CD4-positive, alpha-beta T cell treated with Interleukin-4 for 1 hour (primary cell): Measurements from ENCODE around the gene ZNF483.
"Not testable (repeated sequence)": the region's sequence is repeated elsewhere in the genome, so short reads cannot be mapped to it uniquely, and the experiment has no call there.

ENCODE experiments used
- DNase-seq, 2 donors: peaks; one replicate each; pipeline ENCODE4 v3.0.0-alpha.2; 2020 to 2022

The ZNF483 gene

DNA sequence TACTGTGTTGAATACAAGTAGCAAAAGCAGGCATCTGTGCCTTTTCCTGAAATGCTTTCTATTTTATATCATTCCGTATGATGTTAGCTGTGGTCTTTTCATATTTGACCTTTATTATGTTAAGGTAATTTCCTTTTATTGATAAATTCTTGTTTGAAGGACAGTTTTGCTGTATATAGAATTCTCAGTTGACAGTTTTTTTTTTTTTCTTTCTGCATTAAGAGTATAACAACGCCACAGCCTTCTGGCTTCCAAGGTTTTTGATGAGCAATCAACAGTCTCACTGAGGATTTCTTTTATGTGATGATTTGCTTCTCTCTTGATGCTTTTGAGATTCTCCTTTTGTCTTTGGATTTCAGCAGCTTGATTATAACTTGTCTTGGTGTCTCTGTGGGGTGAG lies 23.6 kb downstream of the ZNF483 start:
- no peak for DNase-seq

DNA sequence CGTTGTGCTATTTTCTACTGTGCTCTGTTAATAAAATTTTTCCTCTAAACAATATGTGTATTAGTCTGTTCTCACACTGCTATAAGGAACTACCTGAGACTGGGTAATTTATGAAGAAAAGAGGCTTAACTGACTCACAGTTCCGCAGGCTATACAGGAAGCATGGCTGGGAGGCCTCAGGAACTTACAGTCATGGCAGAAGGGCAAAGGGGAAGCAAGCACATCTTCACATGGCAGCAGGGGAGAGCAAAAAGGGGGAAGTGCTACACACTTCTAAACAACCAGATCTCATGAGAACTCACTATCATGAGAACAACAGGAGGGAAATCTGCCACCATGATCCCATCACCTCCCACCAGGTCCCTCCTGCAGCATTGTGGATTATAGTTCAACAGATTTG lies 30.4 kb downstream of the ZNF483 start:
- DNase-seq = not testable (repeated sequence)

DNA sequence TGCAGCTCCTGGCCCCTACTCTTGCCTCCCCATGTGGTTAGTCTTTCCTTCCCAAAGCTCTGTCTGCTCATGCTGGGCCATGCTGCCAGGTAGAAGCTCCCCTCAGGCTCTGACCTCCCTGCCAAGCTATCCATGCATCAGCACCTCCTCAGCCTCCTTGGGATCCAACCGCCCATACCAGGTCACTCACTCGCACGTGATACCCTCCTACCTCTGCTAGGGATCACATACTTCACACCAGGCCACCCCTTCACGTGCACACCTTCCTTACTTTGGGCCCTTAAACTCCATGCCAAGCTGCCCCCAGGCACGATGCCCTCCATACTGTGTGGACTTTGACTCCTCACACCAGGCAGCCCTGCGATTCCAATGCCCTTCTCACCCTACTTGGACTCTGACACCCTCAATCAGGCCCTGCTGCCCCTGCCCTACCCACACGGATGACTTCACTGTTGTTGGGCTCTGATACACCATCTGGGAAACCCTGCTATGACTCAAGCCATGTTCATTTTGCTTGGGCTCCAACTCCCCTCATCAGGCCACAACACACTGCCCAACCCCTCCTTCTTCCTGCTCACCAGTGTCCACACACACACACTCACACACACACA lies 34.1 kb downstream of the ZNF483 start:
- DNase-seq = no peak

DNA sequence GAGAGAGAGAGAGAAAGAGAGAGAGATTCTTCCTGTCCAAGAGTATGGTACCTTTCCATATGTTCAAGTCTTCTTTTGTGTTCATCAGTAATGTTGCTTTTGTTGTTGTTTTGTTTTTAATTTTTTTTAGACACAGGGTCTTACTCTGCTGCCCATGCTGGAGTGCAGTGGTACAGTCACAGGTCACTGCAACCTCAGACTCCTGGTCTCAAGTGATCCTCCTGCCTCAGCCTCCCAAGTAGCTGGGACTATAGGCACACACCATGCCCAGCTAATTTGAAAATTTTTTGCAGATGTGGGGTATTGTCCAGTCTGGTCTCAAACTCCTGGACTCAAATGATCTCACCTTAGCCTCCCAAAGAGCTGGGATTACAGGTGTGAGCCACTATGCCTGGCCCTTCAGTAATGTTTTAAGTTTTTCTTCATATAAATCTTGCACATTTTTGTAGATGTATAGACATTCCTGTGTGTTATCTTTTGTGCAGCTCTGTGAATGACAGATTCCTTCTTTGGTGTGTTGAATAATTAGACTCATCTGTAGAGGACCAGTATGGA lies 36.3 kb downstream of the ZNF483 start:
- DNase-seq = no peak

DNA sequence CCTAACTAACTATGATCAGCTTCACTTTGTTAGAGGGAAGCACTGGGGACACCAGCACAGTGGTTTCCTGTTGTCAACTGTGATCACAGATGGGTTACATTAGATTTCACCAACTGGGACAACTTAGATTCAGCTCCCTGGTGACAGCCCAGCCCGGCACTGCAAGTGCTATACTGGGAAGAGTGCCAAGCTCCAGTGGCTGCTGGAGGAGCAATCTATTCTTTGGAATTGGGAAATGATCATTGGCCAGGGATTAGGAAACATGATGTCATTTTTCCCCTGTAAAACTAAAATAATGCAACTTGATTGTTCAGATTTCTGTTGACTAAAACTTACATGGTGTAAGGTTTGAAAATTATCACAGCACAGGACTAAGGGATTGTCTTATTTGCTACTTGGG lies 41.3 kb downstream of the ZNF483 start:
- DNase-seq = no peak

DNA sequence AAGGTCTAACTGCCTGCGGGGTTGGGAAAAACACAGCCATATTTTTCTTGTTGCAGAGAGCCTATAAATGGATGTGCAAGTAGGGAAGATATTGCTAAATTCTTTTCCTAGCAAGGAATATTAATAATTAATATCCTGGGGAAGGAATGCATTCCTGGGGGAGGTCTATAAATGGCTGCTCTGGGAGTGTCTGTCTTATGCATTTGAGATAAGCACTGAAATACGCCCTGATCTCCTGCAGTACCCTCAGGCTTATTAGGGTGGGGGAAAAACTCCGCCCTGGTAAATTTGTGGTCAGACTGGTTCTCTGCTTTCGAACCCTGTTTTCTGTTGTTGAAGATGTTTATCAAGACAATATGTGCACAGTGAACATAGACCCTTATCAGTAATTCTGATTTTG lies 43.1 kb downstream of the ZNF483 start:
- DNase-seq = not testable (repeated sequence)

DNA sequence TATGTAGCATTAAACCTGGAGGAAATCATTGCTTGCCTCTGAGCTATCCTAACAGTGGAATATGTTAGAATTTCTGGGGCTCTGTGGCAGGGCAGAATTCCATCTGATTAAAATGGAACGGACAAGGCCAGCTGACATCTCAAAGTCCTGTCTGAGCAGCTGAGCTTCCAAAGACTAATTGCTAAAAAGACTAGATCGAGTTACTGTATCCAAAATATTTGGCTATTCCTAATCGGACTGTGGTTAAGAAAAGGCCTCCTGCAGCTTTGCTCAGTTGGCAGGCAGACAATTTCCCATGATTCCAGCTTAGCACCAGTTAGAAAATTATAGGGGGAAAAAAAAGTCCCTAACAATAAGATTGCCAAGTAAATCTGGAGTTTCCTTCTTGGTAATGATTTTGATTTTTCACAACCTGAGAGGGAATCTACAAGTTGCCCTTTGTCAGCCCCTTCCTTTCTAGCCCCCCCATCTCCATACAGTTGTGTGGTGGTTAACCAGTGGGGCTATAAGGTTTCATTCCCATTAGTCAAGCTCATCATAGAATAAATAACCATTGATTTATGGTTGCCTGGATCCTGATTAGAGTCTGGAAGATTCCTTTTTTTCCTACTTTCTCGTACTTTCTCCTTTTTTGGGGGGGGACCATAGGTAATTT lies 48.1 kb downstream of the ZNF483 start:
- DNase-seq = no peak

DNA sequence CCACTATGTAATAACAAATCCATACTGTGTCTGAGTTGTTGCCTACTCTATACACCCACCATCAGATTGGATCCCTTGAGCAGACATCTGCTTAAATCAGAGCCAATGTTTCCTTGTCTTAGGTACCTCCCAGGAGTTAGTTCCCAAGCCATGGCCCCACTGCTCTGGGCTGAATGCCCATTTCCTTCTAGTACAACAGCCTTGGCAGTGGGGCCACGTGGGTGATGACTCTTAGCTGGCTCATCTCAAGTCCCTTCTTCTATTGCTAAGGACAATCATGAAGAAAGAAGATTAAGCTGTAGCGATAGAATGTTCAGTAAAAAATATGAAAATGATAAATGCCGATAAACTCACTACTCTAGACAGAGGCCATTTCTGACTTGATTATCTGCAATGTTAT lies 57.9 kb downstream of the ZNF483 start:
- no peak for DNase-seq

DNA sequence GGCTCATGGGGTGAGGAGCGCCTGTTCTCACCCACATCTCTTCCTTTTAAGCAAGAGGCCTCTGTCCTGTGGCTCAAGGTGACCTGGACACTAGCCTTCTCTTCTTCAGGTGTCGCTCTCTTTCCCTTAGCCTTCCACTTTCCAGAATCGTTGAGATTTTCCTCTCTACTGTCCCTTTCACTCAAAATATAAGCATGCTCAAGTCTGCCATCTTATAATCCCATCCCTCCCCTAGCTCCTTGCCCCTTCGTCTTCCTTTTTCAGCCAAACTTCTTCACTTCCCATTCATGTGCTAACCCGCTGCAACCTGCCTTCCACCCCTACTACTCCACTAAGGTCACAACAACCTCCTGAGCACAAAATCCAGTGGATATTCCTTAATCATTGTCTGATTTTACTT lies 61.4 kb downstream of the ZNF483 start:
- DNase-seq = no peak

DNA sequence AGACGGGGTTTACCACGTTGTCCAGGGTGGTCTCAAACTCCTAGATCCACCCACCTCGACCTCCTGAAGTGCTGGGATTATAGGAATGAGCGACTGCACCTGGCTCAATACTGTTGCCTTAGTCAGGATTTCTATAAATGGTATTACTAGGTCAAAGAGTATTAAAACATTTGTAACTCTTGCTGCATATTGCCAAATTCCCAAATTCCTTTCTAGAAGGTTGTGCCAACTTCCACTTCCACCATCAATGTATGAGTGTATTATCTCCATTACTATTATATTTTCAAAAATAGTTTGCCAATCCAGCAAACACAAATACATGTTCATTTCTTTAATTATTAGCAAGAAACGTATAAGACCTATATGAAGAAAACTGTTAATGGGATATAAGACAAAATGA lies 63.9 kb downstream of the ZNF483 start:
- DNase-seq = no peak

DNA sequence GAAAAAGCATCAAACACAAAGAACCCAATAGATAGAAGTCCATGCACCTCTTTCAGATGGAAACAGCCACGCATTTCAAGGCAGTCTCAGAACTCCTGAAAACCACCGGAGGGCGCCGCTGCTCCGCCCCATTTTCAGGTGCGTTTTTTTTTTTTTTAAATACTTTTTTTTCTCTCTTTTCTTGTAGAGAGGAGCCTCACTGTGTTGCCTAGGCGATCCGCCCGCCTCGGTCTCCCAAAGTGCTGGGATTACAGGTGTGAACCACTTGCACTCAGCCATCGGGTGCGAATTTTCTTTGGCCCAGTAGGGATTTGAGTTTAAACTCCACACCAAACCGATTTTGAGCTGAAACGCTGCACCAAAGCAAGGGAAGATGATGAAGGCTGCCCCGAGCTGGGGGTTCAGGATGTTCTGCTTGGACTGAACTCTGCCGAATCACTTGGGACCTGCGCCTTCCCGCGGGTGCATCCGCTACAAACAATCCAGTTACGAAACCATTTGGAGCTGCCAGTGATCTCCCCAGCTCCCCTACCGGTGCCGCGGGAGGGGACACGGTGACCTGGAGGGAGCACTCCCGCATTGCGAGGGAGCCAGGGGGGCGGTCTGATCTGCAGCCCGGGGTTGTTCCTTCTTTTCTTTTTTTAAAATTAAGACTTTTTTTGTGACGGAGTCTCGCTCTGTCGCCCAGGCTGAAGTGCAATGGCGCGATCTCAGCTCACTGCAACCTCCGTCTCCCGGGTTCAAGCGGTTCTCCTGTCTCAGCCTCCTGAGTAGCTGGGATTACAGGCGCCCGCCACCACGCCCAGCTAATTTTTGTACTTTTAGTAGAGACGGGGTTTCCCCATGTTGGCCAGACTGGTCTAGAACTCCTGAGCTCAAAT lies 73.1 kb downstream of the ZNF483 start:
- DNase-seq = peak; percentile 60 to 69

DNA sequence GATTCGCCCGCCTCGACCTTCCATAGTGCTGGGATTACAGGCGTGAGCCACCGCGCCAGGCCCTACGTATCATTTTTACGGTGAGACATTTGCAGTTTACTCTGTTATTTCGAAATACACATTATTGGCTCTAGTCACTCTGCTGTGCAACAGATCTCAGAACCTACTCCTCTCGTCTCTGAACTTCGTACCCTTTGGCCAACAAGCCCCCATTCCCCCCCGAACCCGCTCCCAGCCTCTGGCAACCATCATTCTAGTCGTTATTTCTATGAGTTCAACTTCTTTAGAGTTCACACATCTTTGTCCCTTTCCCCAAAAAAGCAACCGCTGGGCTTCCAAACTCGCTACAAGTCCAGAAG lies 73.7 kb downstream of the ZNF483 start:
- peak in 1 of 2 donors; percentile 2 for DNase-seq

DNA sequence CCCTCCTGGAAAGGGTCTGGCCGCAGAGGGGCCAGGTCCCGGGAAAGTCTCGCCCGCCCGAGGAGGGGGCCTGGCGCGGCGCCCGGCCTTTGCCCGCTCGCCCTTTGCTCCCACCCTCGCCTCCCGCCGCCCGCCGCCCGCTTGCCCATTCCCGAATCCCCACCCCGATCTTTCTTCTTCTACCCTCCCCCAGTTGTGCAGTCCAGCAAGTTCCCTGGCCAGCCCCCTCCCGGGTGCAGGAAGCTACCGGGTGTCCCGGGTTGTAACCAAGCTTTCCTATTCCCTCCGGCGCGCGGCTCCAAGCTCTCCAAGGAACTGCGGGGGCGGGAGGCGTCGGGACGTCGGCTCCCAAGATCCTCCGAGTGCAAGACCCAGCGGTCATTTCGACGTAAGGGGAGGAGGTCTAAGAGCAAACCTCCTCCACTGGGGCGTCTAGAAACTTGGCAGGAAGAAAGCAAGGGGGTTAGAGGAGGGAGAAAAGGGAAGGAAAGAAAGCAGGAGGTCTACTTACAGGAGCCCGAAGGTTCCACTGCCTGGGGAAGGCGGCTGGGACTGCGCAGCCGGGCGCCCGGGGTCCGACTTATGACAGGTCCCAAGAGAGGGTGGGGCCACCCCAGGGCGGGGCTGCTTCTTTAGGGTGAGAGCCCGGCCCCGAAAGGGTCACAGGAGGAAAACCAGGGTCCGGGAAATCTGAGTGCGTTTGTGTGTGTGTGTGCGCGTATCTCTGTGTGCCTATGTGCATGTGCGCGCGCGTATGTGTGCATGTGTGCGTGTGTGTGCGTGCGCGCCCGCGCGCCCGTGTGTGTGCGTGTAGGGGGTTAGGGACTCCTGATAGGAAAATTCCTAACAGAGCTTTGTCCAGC lies 74.3 kb downstream of the ZNF483 start, which contains the start of gene PTGR1:
PTGR1 (minus strand) TSS at position 556 of the 863 bp plus-strand sequence. CDS start 2,225 bp downstream, outside the sequence.
- peak in 1 of 2 donors; percentile 17 for DNase-seq

DNA sequence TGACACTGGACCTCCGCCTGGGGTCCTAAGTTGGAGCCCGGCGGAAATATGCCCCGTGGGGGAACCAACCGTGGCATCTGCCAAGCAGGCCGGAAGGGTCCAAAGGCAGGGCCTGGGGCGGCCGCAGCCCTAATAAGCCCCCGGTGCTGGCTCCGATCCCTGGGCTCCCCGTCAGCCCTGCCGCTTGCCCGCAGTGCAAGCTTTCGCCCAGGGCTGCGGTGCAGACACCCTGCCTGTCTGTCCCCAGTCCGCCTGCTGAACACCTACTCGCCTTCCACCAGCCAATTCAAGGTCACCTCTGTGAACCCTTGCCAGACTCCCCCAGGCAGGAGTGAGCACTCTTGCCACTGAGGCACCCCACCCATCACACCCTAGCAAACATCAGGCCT lies 75.0 kb downstream of the ZNF483 start:
- no peak for DNase-seq

DNA sequence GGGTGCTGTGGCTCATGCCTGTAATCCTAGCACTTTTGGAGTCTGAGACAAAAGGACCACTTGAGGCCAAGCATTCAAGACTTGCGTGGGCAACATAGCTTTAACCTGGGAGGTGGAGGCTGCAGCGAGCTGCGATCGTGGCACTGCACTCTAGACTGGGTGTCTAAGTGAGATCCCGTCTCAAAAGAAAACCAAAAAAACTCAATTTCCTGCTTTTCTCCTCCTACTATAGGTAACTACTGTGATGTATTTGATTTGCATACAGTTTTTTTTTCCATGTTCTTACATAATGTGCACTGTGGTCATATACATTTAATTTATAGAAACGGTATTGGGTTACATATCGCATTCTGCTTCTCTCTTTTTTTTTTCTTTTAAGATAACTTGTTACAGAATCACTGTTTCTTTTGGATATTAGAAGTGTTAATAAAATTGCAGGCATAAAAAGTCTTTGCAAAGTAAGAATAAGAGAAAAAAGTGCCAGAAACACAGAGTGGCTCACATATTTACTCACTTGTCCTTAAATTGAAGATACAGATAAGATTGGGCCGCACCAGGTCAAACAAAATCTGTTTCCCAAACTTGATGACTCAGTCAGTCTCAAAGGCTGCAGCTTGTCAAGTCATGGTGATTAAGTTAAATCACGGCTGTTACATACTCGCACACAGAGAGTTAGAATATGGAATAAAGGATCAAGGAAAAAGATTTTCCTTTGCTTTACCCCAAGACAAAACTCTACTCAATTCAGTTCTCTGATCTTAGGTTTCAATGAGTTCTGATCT lies 76.4 kb downstream of the ZNF483 start:
- DNase-seq = no peak

DNA sequence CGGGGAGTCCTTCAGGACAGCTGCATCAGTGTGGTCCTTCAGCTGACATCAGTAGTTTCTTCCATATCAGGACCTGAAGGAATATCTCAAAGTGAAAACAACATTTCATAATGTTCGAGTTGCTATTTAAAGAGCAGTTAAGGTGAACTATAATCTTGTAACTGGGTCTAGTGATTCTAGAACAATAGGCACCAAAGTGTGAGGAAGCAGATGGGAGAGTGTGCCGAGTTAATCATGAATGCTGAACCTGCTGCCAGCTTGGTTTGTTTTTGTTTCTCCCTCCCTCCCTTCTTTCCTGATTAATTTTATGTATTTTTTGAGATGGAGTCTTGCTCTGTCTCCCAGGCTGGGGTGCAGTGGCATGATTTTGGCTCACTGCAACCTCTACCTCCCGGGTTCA lies 78.1 kb downstream of the ZNF483 start:
- no peak for DNase-seq

DNA sequence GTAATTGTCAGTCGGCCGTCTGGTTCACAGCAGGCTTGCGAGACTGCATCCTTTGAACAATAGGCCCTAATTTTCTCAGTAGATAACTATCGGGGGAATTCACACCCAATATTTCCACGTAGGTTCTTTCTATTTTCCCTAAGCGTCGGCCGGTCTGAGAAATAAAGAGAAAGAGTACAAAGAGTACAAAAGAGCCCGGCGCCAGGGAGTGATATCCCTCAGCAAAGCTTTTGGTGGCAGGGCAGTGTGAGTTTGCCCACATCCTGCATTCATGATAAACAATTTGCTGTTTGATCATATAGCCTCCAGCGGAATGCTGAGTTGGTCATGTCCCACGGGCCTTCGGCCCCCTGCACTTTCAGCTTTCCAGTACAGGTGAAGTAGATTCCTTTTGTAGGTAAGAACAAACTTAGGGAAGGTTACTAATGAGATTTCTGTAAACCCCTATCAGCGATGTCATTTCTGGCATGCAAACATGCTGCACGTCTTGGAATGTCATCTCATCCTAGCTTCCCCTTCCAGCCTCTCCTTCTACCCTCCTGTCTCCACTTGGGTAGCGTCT lies 79.2 kb downstream of the ZNF483 start:
- DNase-seq = no peak

DNA sequence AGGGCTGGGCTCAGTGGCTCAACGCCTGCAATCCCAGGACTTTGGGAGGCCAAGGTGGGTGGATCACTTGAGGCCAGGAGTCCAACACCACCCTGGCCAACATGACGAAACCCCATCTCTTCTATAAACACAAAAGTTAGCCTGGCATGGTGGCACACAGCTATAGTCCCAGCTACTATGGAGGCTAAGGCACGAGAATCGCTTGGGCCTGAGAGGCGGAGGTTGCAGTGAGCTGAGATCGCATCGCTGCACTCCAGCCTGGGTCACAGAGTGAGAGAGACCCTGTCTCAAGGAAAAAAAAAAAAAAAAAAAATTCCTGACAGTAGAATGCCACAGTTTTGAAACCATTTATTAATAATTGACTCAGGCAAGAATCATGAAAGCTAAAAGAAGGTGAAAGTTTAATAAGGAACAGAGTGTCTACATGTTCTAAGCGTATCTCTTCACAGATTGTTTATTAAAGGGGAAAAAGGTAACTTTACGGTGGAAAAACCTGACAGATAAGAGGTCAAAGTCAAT lies 80.1 kb downstream of the ZNF483 start:
- DNase-seq = no peak

DNA sequence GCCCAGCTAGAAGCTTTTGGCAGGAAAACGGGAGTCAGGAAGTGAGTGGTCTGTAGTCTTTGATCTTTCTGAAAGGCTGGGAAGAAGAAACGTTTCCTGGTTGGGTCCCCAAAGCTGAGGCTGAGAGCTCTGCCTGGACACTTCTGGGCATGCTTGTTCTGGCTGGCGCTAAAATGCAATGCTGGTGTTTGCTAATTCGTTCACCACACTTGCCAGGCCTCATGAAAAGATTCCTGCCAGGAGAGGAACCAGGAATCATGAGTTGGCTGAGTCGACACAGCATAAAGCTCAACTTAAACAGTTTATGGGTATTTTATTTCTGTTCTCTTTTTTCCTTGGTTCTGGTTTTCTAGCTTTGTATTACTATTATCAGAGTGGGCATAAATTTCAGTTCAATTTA lies 85.2 kb downstream of the ZNF483 start:
- no peak for DNase-seq

DNA sequence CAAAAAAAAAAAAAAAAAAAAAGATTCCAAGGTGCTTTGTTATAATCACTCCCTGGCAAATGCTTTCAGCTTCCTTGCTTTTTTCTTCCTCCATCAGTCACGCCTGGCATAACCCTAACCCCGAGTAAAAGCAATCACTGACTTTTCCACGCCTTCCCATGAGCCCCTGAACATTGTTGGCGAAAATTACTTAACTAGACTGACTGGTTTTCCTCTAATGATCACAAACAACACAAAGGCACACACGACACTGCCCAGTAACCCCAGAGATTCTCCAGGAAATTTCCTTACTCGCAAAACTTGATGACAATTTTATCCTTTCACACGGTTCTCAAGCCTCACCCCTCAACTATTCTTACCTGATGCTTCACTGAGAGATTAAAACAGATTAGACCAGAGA lies 85.9 kb downstream of the ZNF483 start:
- no peak for DNase-seq

DNA sequence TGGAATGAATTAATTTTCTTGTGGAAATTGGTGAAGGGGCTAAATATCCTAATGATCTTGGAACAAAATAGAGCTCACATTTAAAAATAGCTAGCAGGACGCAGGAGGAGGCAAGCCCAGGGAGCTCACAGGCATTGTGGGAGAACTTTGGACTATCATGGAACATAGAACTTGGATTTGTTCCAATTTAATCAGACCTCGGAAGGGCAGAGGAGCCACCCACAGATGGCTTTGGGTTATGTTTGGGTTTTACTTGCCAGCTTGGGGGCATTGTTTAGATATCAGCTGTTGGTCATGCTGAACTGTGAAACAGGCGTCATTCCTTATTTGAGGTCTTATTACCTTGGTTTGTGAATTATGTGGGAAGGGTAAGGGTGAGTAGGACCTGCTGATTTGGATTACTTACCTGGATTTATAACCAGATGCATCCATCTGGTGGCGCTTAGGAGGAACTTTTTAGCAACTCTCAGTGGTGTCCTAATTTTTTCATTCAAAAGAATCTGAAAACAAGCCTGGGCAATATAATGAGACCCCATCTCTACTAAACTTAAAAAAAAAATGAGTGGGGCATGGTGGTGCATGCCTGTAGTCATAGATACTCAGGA lies 88.6 kb downstream of the ZNF483 start:
- DNase-seq = no peak
